Neuronal stem cell (in vitro differentiated cells): ENCODE measurements around the gene CLEC14A.
A peak's percentile ranks its signal among the peaks of the same experiment; 100 is the strongest.

ENCODE experiments used
- DNase-seq: peaks from one replicate; pipeline ENCODE4 v3.0.0-alpha.2; 2013; ENCODE audit warnings: low spot score
- H2AFZ ChIP-seq: one replicate; pipeline ENCODE4 v1.6.1; 2013; ENCODE audit warnings: mild to moderate bottlenecking, low read length, inconsistent platforms
- H2AK5ac ChIP-seq: 2 replicates; pipeline ENCODE4 v1.6.1; 2013; ENCODE audit warnings: low read depth, mild to moderate bottlenecking, inconsistent platforms, low read length, moderate library complexity, mixed read lengths
- H2BK120ac ChIP-seq: 2 replicates; pipeline ENCODE4 v1.6.1; 2013; ENCODE audit warnings: low read depth, mild to moderate bottlenecking, inconsistent platforms, low read length, moderate library complexity, mixed read lengths
- H2BK12ac ChIP-seq: one replicate; pipeline ENCODE4 v1.6.1; 2013; ENCODE audit warnings: low read length, inconsistent platforms
- H2BK15ac ChIP-seq: 2 replicates; pipeline ENCODE4 v1.6.1; 2013; ENCODE audit warnings: mild to moderate bottlenecking, low read length, inconsistent platforms, mixed read lengths
- H2BK5ac ChIP-seq: one replicate; pipeline ENCODE4 v1.6.1; 2013; ENCODE audit warnings: inconsistent platforms, mild to moderate bottlenecking, low read length, moderate library complexity
- H3K14ac ChIP-seq: one replicate; pipeline ENCODE4 v1.6.1; 2013; ENCODE audit warnings: low read length, inconsistent platforms
- H3K18ac ChIP-seq: 2 replicates; pipeline ENCODE4 v1.6.1; 2013; ENCODE audit warnings: low read length, inconsistent platforms
- H3K23ac ChIP-seq: 2 replicates; pipeline ENCODE4 v1.6.1; 2013; ENCODE audit warnings: low read depth, mild to moderate bottlenecking, mixed read lengths, low read length, inconsistent platforms; ENCODE audit not compliant: poor library complexity
- H3K27ac ChIP-seq: replicated peaks from 3 replicates; pipeline ENCODE4 v1.5.1; 2013; ENCODE audit warnings: low read length, inconsistent platforms
- H3K27me3 ChIP-seq, 3 experiments: 2 replicates each; pipeline ENCODE4 v1.6.1; 2013; ENCODE audit warnings: low read length in 3 of 3, mild to moderate bottlenecking in 2 of 3, inconsistent platforms in 1 of 3, low read depth in 1 of 3, mixed read lengths in 1 of 3, moderate library complexity in 1 of 3; ENCODE audit not compliant: control insufficient read depth in 3 of 3, insufficient read depth in 3 of 3
- H3K36me3 ChIP-seq, 2 donors: replicated peaks in 1 of 2; 2 replicates each; pipeline ENCODE4 v1.6.1; 2013; ENCODE audit warnings: low read length in 2 of 2; ENCODE audit not compliant: control insufficient read depth in 2 of 2, insufficient read depth in 2 of 2
- H3K4ac ChIP-seq: 2 replicates; pipeline ENCODE4 v1.6.1; 2013; ENCODE audit warnings: inconsistent platforms, mild to moderate bottlenecking, low read length, moderate library complexity
- H3K4me1 ChIP-seq, 2 donors: 1 replicate in 1 of 2; 2 replicates in 1 of 2; pipeline ENCODE4 v1.6.1; 2013; ENCODE audit warnings: low read length in 2 of 2, low read depth in 1 of 2; ENCODE audit not compliant: control insufficient read depth in 2 of 2, insufficient read depth in 1 of 2
- H3K4me2 ChIP-seq: one replicate; pipeline ENCODE4 v1.6.1; 2013; ENCODE audit warnings: mild to moderate bottlenecking, low read length, inconsistent platforms; ENCODE audit not compliant: insufficient read depth, poor library complexity, severe bottlenecking
- H3K4me3 ChIP-seq, 2 donors: 2 replicates each; pipeline ENCODE4 v1.5.1; 2013; ENCODE audit warnings: low read length in 2 of 2, mild to moderate bottlenecking in 2 of 2, inconsistent platforms in 1 of 2, moderate library complexity in 1 of 2
- H3K79me1 ChIP-seq: one replicate; pipeline ENCODE4 v1.6.1; 2013; ENCODE audit warnings: low read depth, mild to moderate bottlenecking, inconsistent platforms, low read length, moderate library complexity
- H3K9ac ChIP-seq: one replicate; pipeline ENCODE4 v1.6.1; 2013; ENCODE audit warnings: mild to moderate bottlenecking, low read depth, low read length, inconsistent platforms; ENCODE audit not compliant: poor library complexity
- H3K9me3 ChIP-seq, 2 donors: replicated peaks in 1 of 2; 2 replicates each; pipeline versions ENCODE3 to v1.6.1; 2013; ENCODE audit warnings: low read length in 2 of 2, mild to moderate bottlenecking in 2 of 2, inconsistent platforms in 1 of 2, low read depth in 1 of 2, mixed read lengths in 1 of 2, moderate library complexity in 1 of 2; ENCODE audit not compliant: control insufficient read depth in 2 of 2, insufficient read depth in 1 of 2
- H4K8ac ChIP-seq: one replicate; pipeline ENCODE4 v1.6.1; 2013; ENCODE audit warnings: low read depth, mild to moderate bottlenecking, inconsistent platforms, low read length, moderate library complexity
- H4K91ac ChIP-seq: one replicate; pipeline ENCODE4 v1.6.1; 2013; ENCODE audit warnings: low read length, low read depth, mild to moderate bottlenecking, inconsistent platforms; ENCODE audit not compliant: poor library complexity
- WGBS, 2 donors: extraction: QIAGEN DNeasy Blood & Tissue Kit; methylation state at CpG; one replicate each; pipeline ENCODE4 v1.1.7; 2013; ENCODE audit warnings: missing lambda C conversion rate in 2 of 2, mixed read lengths in 1 of 2; ENCODE audit not compliant: insufficient read length in 2 of 2, insufficient replicate concordance in 1 of 2; ENCODE audit errors: extremely low coverage in 2 of 2; 5-methylcytosine and 5-hydroxymethylcytosine counted together

CLEC14A gene

DNA sequence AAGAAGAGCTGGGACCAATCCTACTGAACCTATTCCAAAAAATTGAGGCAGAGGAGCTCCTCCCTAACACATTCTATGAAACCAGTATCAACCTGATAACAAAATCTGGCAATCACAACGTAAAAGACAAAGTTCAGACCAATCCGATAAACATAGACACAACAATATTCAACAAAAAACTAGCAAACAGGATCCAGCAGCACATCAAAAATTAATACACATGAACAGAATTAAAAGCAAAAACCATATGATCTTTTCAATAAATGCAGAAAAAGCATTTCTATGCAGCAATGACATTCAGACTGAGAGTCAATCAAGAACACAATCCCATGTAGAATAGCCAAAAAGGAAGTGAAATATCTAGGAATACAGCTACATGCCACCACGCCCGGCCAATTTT, 7.0 kb upstream of the CLEC14A start:
- H2BK5ac ChIP-seq, result no peak overlapping the region
- H4K8ac ChIP-seq, result no peak overlapping the region
- H3K18ac ChIP-seq, result no peak overlapping the region
- H3K36me3 ChIP-seq, result no peaks in the 10 kb centered on the region
- H3K4me3 ChIP-seq, result no peak overlapping the region
- no peak for DNase-seq
- no peak overlapping the region for H2AK5ac ChIP-seq
- H3K4me2 ChIP-seq, result no peak overlapping the region
- no peaks in the 10 kb centered on the region for H3K4me1 ChIP-seq
- no peaks in the 10 kb centered on the region for H3K79me1 ChIP-seq
- H3K23ac ChIP-seq, result no peak overlapping the region
- no CpG with 5 or more reads among the region's 4 CpGs for WGBS, 2 donors
- no peak overlapping the region for H2BK12ac ChIP-seq
- no peaks in the 10 kb centered on the region for H3K27me3 ChIP-seq
- no peak overlapping the region for H3K4ac ChIP-seq
- H2BK15ac ChIP-seq, result no peak overlapping the region
- H3K14ac ChIP-seq, result no peak overlapping the region
- no peak overlapping the region for H3K9ac ChIP-seq
- no peak overlapping the region for H4K91ac ChIP-seq
- no peak overlapping the region for H3K27ac ChIP-seq
- no peak overlapping the region for H2BK120ac ChIP-seq
- H3K9me3 ChIP-seq, result no peaks in the 10 kb centered on the region
- no peak overlapping the region for H2AFZ ChIP-seq

DNA sequence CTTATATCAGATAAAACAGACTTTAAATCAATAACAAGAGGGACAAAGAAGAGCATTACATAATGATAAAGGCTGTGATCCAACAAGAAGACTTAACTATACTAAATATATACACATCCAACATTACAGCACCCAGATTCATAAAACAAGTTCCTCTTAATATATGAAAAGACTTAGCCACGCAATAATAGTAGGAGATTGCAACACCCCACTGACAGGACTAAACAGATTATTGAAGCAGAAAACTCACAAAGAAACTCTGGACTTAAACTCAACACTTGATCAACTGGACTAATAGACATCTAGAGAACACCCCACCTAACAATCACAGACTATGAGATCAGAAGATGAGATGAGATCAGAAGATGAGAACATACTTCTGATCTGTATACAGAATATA, 5.7 kb upstream of the CLEC14A start:
- no peak overlapping the region for H3K4me3 ChIP-seq
- no peak overlapping the region for H3K27ac ChIP-seq
- no peaks in the 10 kb centered on the region for H3K79me1 ChIP-seq
- H2BK12ac ChIP-seq, result no peak overlapping the region
- no peak overlapping the region for H3K4me2 ChIP-seq
- H3K9ac ChIP-seq, result no peak overlapping the region
- H3K4ac ChIP-seq, result no peak overlapping the region
- no peak overlapping the region for H4K91ac ChIP-seq
- H2BK120ac ChIP-seq, result no peak overlapping the region
- H3K14ac ChIP-seq, result no peak overlapping the region
- H2BK15ac ChIP-seq, result no peak overlapping the region
- H3K4me1 ChIP-seq, result no peaks in the 10 kb centered on the region
- H3K18ac ChIP-seq, result no peak overlapping the region
- no peak overlapping the region for H2AFZ ChIP-seq
- H3K36me3 ChIP-seq, result no peaks in the 10 kb centered on the region
- no peak overlapping the region for H3K23ac ChIP-seq
- H3K27me3 ChIP-seq, result peaks cover 0 to 10% (median 0%) of the 10 kb centered on the region in 3 experiments
- H4K8ac ChIP-seq, result no peak overlapping the region
- no peak overlapping the region for H2BK5ac ChIP-seq
- H3K9me3 ChIP-seq, result no peaks in the 10 kb centered on the region
- no CpG with 5 or more reads among the region's 1 CpG for WGBS, 2 donors
- no peak for DNase-seq
- H2AK5ac ChIP-seq, result no peak overlapping the region

DNA sequence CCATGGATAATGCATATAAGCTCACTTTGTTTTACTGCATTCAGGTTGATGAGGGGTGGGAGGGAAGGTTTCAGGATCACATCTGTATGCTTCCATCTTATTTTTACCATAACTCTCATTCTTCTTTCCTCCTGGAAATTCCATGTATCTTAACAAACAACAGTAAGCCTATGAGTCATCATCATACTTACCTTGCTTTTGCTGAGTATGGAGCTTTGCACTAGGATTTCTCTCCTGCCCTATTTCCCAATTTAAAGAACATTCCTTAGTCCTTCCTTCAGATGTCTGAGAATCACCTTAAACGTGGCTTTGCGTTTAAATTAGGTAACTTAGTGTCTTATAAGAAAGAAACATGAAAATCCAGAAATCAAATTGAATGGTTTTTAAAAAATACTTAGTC, 1.6 kb upstream of the CLEC14A start:
- Histone ChIP-seq H3K36me3 (no peaks in the 10 kb centered on the region), H3K27me3 (peaks cover 15 to 44% (median 29%) of the 10 kb centered on the region in 3 experiments), H3K27ac (no peak overlapping the region), H2BK12ac (no peak overlapping the region), H2AK5ac (no peak overlapping the region), H4K8ac (no peak overlapping the region), H3K4me2 (no peak overlapping the region), H3K4me3 (no peak overlapping the region), H3K23ac (no peak overlapping the region), H2AFZ (no peak overlapping the region), H3K14ac (no peak overlapping the region), H2BK120ac (no peak overlapping the region), H3K4ac (no peak overlapping the region), H3K79me1 (no peaks in the 10 kb centered on the region), H3K4me1 (peaks cover 0 to 7% of the 10 kb centered on the region in 2 donors), H3K18ac (no peak overlapping the region), H3K9ac (no peak overlapping the region), H2BK15ac (no peak overlapping the region), H3K9me3 (no peaks in the 10 kb centered on the region), H4K91ac (no peak overlapping the region), H2BK5ac (no peak overlapping the region)
- DNase-seq, result no peak
- no CpG with 5 or more reads among the region's 2 CpGs for WGBS, 2 donors

DNA sequence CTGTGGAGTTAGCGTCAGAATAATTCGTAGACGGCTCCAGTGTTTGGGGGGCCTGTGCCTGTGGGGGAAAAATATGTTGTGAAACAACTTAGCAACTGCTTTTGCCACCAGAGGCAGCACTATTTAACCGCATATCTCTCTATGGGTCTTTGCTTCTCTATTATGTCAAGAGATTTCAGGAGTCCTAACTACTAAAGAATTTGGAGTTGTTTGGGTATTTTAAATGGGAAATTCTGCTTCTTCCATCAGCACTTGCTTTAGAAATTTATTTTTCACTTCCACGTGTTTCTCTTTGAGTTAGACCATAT, 594 bp upstream of the CLEC14A start:
- Histone ChIP-seq H3K9ac (no peak overlapping the region), H3K36me3 (no peaks in the 10 kb centered on the region), H2BK120ac (no peak overlapping the region), H4K8ac (no peak overlapping the region), H2BK15ac (no peak overlapping the region), H3K4me1 (peaks cover 0 to 7% of the 10 kb centered on the region in 2 donors), H3K18ac (peak overlapping the region; percentile 48), H3K4me2 (peak overlapping the region; percentile 98), H3K27me3 (peaks cover 15 to 44% (median 29%) of the 10 kb centered on the region in 3 experiments), H2AK5ac (no peak overlapping the region), H2BK5ac (no peak overlapping the region), H4K91ac (no peak overlapping the region), H3K14ac (no peak overlapping the region), H3K9me3 (no peaks in the 10 kb centered on the region), H2BK12ac (no peak overlapping the region), H3K27ac (no peak overlapping the region), H3K4ac (no peak overlapping the region), H2AFZ (no peak overlapping the region), H3K79me1 (no peaks in the 10 kb centered on the region), H3K23ac (no peak overlapping the region), H3K4me3 (no peak overlapping the region)
- DNase-seq, result no peak
- no CpG with 5 or more reads among the region's 5 CpGs for WGBS, 2 donors
